22Rv1 (cell line): Measurements from ENCODE around the gene RAD51B.
"Not testable (repeated sequence)": the region's sequence is repeated elsewhere in the genome, so short reads cannot be mapped to it uniquely, and the experiment has no call there.

Source experiments
- H3K27ac ChIP-seq: fragments of 450-650 bp; 2 replicates; pipeline ENCODE4 v1.5.1; 2017
- CTCF ChIP-seq: fragments of 450-650 bp; IDR thresholded peaks from 2 replicates; pipeline ENCODE4 v1.5.1; 2017; ENCODE audit warnings: mild to moderate bottlenecking
- ZFX ChIP-seq: fragments of 450-650 bp; IDR thresholded peaks from 2 replicates; pipeline ENCODE4 v1.6.1; 2017; ENCODE audit warnings: antibody characterized with exemption, borderline replicate concordance

The RAD51B gene

GRCh38 chr14:68113343-68113930, 293.9 kb downstream of the RAD51B start:
- H3K27ac ChIP-seq: no peak overlapping the region
- no peak for TF ChIP-seq CTCF

- not testable (repeated sequence) for H3K27ac ChIP-seq
Measured at GRCh38 chr14:68115952-68116351, 296.4 kb downstream of the RAD51B start.

- TF ChIP-seq ZFX (no peak), CTCF (no peak)
- no peak overlapping the region for H3K27ac ChIP-seq
Measured at GRCh38 chr14:68122651-68123050, 303.1 kb downstream of the RAD51B start.

- no peak for TF ChIP-seq CTCF
- TF ChIP-seq ZFX: no peak
Measured at GRCh38 chr14:68124050-68124449, 304.5 kb downstream of the RAD51B start.

GRCh38 chr14:68124979-68125731, 305.6 kb downstream of the RAD51B start:
- no peak overlapping the region for H3K27ac ChIP-seq
- no peak for TF ChIP-seq ZFX
- no peak for TF ChIP-seq CTCF

More at GRCh38 chr14:68124050-68124449, 304.5 kb downstream of the RAD51B start:
- no peak overlapping the region for H3K27ac ChIP-seq

- no peak overlapping the region for H3K27ac ChIP-seq
- TF ChIP-seq ZFX: no peak
- no peak for TF ChIP-seq CTCF
Measured at GRCh38 chr14:68127166-68127565, 307.6 kb downstream of the RAD51B start.

- TF ChIP-seq CTCF (no peak), ZFX (no peak)
- H3K27ac ChIP-seq: no peak overlapping the region
Measured at GRCh38 chr14:68131907-68132306, 312.3 kb downstream of the RAD51B start.

- H3K27ac ChIP-seq: no peak overlapping the region
- TF ChIP-seq CTCF: no peak
- no peak for TF ChIP-seq ZFX
Measured at GRCh38 chr14:68132563-68133121, 313.1 kb downstream of the RAD51B start.
